Adrenal gland (tissue), 12 donors: ENCODE data around the gene KHSRP. TPM values are rescaled to one million over a fixed set of nuclear protein-coding genes. Genes with fewer than 3 reads are reported as not detected.
"Not testable (repeated sequence)": the region's sequence is repeated elsewhere in the genome, so short reads cannot be mapped to it uniquely, and the experiment has no call there.

ENCODE experiments used
- DNase-seq, 7 donors: peaks; one replicate each; pipeline ENCODE4 v3.0.0-alpha.2; 2019 to 2020
- H3K27ac ChIP-seq, 5 donors: fragments of 200-600 bp; sonication (generic) in 4 of 5; 1 replicate in 3 of 5; 2 replicates in 2 of 5; pipeline versions ENCODE4 v1.5.1 to v1.8.0; 2016 to 2020; ENCODE audit warnings: mild to moderate bottlenecking in 1 of 5
- H3K27me3 ChIP-seq: fragments of 200-600 bp; 2 replicates; pipeline ENCODE4 v1.8.0; 2021
- H3K36me3 ChIP-seq, 2 donors: fragments of 200-600 bp; replicated peaks in 1 of 2; 1 replicate in 1 of 2; 2 replicates in 1 of 2; pipeline versions ENCODE4 v1.5.1 to v1.8.0; 2018 to 2022
- H3K4me1 ChIP-seq, 2 donors: fragments of 200-600 bp; replicated peaks in 1 of 2; 1 replicate in 1 of 2; 2 replicates in 1 of 2; pipeline versions ENCODE4 v1.5.1 to v1.8.0; 2018 to 2021
- H3K4me3 ChIP-seq, 4 donors: fragments of 200-600 bp; sonication (generic) in 3 of 4; one replicate each; pipeline ENCODE4 v1.5.1; 2016 to 2018
- H3K9me3 ChIP-seq, 3 donors: fragments of 200-600 bp; sonication (generic) in 1 of 3; replicated peaks in 1 of 3; 1 replicate in 2 of 3; 2 replicates in 1 of 3; pipeline versions ENCODE4 v1.5.1 to v1.8.0; 2016 to 2021
- POLR2A ChIP-seq, 2 donors: fragments of 450-650 bp; IDR thresholded peaks; one replicate each; pipeline ENCODE4 v1.6.1; 2017; ENCODE audit warnings: antibody characterized with exemption in 2 of 2, mild to moderate bottlenecking in 2 of 2, moderate library complexity in 1 of 2
- WGBS, 4 donors: extraction: QIAGEN DNeasy Blood & Tissue Kit in 2 of 4; methylation state at CpG; one replicate each; pipeline versions ENCODE4 v1.1.5 to v1.1.7; 2013 to 2017; 5-methylcytosine and 5-hydroxymethylcytosine counted together
- intact Hi-C, 2 donors: fragments of 100-400 bp; cut with DNase I; formaldehyde crosslinking; loops; one replicate each; pipeline versions ENCODE4 v1.14.1 to v1.15.0; 2022 to 2023
- polyA plus RNA-seq, 3 donors: library from polyadenylated mRNA; stranded (reverse); fragments of 200-250 nt in 2 of 3; fragments of 350-450 nt in 1 of 3; fragmentation: Illumina TruSeq in 1 of 3; extraction: RNeasy Lipid Tissue Mini Kit (QIAGEN cat#74804) in 1 of 3; gene quantifications; one replicate each; pipeline ENCODE4 v1.2.3, GENCODE V29; 2013 to 2014
- total RNA-seq, 9 donors: library from RNA; depleted of rRNA in 4 of 9; stranded (reverse); fragments of >200 nt in 4 of 9; fragments of 120-200 nt in 1 of 9; fragmentation: NEBNext Ultra II Directional in 1 of 9; extraction: Animal tissue kit (Norgen Biotek cat#: 25700) in 1 of 9; gene quantifications; one replicate each; pipeline versions ENCODE4 v1.1.0 to v1.2.4, GENCODE V29; 2013 to 2023
- TF ChIP-seq, protein P1 (sequence below), 6 experiments: fragments of 450-650 bp in 4 of 6; fragments of 200-600 bp in 2 of 6; sonication (generic) in 1 of 6; IDR thresholded peaks; 1 replicate in 5 of 6; 2 replicates in 1 of 6; pipeline versions ENCODE4 v1.5.1 to v1.8.0; 2016 to 2021; ENCODE audit warnings: antibody characterized with exemption in 6 of 6, mild to moderate bottlenecking in 2 of 6, moderate library complexity in 1 of 6
- donor health status: healthy with polysubstance abuse.
- donor health status: Bipolar disorder and iron deficiency.
- donor health status: DM: yes; HTN: yes; CAD: no.
- donor health status: DM: no; HTN: no; CAD: no.
- donor health status: DM: no; HTN: no; CAD: no.
- donor health status: DM: yes; HTN: yes; CAD: no.

KHSRP gene
- total and polyA plus RNA-seq, 12 donors, result 44.6 to 261 (median 134) TPM

DNA sequence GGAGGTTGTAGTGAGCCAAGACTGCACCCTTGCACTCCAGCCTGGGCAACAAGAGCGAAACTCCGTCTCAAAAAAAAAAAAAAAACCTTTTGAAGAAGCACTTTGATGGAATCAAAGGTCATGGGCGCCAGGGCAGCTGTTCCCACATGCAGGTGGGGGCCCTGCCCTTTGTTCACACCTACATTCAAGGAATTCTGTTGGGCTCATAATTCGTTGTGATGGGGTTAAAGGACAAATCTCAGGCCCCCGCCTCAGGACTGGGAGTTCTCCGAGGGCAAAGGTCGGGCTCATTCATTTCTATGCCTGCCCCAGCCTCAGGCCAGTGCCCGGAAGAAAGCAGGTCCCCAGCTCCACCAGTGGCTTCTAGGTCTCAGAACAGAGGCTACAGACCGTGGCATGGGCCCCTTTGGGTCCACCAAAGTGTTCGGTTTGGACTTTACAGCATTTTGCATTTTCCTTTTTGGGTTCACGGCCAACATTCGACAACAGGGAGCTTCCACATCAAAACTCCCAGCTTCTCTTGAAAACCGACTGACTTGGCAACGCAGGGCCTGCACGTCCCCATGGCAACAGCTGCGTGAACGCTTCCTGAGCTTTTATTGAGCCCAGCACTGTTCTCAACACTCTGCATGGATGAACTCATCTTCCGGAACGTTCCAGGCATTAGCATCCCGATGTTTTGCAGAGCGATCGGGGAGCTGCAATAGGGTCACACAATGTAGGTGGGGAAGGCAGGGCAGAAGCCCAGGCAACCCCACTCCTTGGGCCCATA lies 21.6 kb downstream of the KHSRP start:
- Histone ChIP-seq H3K36me3 (no peaks in the 10 kb centered on the region), H3K4me3 (no peak overlapping the region), H3K27me3 (no peaks in the 10 kb centered on the region), H3K9me3 (no peaks in the 10 kb centered on the region), H3K4me1 (peaks cover 0 to 5% of the 10 kb centered on the region in 2 donors), H3K27ac (peak overlapping the region in 1 of 5 donors; percentile 26)
- WGBS, 4 donors, result 48 to 67% (median 60%) methylated on average over 17 to 22 of the region's 22 CpGs
- intact Hi-C loops, result no loop called here
- TF ChIP-seq, protein P1, sequence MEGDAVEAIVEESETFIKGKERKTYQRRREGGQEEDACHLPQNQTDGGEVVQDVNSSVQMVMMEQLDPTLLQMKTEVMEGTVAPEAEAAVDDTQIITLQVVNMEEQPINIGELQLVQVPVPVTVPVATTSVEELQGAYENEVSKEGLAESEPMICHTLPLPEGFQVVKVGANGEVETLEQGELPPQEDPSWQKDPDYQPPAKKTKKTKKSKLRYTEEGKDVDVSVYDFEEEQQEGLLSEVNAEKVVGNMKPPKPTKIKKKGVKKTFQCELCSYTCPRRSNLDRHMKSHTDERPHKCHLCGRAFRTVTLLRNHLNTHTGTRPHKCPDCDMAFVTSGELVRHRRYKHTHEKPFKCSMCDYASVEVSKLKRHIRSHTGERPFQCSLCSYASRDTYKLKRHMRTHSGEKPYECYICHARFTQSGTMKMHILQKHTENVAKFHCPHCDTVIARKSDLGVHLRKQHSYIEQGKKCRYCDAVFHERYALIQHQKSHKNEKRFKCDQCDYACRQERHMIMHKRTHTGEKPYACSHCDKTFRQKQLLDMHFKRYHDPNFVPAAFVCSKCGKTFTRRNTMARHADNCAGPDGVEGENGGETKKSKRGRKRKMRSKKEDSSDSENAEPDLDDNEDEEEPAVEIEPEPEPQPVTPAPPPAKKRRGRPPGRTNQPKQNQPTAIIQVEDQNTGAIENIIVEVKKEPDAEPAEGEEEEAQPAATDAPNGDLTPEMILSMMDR (IDR thresholded peaks at IDR 0.05), result no peak
- TF ChIP-seq POLR2A (IDR thresholded peaks at IDR 0.05), result no peak
- DNase-seq, result peak in 2 of 7 donors; percentile 42 to 88

DNA sequence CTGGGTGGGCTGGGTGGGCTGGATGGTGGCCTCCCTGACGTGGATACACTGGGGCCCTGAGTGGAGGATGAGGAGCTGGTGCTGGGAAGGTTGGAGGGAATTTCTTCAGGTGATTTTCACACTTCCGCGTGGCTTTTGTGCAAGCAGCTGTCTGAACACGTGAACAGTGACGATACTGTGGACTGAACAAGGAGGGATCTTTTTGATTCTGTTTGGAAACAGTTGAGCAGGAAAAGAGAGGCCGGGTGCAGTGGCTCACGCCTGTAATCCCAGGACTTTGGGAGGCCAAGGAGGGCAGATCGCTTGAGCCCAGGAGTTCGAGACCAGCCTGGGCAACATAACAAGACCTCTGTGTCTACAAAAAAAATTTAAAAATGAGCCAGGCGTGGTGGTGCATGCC lies 22.6 kb downstream of the KHSRP start:
- H3K27me3 ChIP-seq, result no peaks in the 10 kb centered on the region
- H3K27ac ChIP-seq, result no peak overlapping the region
- intact Hi-C loops, result no loop called here
- H3K4me1 ChIP-seq, result peaks cover 0 to 5% of the 10 kb centered on the region in 2 donors
- no peak for DNase-seq
- H3K9me3 ChIP-seq, result no peaks in the 10 kb centered on the region
- TF ChIP-seq, protein P1 (IDR thresholded peaks at IDR 0.05), result no peak
- no peak for TF ChIP-seq POLR2A (IDR thresholded peaks at IDR 0.05)
- no peaks in the 10 kb centered on the region for H3K36me3 ChIP-seq
- no peak overlapping the region for H3K4me3 ChIP-seq
- 82 to 93% (median 92%) methylated on average over 10 of the region's 10 CpGs for WGBS, 4 donors

DNA sequence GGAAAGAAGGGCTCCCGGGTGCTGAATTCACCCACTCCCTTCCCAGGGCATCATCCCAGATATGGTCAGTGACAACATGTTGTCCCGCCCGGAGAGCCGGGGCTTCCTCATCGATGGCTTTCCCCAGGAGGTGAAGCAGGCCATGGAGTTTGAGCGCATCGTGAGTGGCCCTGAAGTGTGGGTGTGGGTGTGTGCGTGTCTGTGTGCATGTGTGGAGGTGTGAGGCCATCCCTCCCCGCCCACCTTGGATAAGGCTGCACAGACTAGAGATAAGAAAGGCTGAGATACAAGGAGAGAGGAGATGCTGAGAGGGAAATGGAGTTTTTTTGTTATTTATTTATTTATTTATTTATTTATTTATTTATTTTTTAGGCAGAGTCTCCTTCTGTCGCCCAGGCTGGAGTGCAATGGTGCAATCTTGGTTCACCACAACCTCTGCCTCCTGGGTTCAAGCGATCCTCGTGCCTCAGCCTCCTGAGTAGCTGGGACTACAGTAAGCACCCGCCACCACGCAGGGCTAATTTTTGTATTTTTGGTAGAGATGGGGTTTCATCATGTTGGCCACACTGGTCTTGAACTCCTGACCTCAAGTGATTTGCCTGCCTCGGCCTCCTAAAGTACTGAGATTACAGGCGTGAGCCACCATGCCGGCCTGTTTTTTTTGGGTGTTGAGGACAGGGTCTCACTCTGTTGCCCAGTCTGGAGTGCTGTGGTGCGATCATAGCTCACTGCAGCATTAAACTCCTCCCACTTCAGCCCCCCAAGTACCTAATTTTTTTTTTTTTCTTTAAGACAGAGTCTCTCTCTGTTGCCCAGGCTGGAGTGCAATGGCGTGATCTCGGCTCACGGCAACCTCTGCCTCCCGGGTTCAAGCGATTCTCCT lies 24.3 kb downstream of the KHSRP start:
- H3K36me3 ChIP-seq, H3K4me3 ChIP-seq, H3K27ac ChIP-seq, H3K27me3 ChIP-seq, intact Hi-C loops, H3K9me3 ChIP-seq, H3K4me1 ChIP-seq, DNase-seq: not testable (repeated sequence)
- WGBS, 4 donors, result 82 to 91% (median 86%) methylated on average over 19 to 23 of the region's 23 CpGs

DNA sequence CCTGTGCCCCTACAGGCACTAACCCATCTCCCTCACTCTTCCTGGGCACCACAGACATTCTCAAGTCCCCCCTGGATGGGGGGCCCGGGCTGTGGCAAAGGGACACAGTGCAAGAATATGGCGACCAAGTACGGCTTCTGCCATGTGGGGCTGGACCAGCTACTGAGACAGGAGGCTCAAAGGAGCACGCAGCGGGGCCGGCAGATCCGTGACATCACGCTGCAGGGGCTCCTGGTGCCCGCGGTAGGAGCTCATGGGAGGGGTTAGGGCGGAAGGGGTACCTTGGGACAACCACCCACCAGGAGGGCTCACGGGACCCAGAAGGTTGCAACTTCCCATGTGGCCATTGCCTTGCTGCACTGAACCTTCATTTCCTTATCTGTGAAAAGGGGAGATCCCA lies 28.3 kb downstream of the KHSRP start:
- H3K27me3 ChIP-seq, result no peaks in the 10 kb centered on the region
- H3K36me3 ChIP-seq, result no peaks in the 10 kb centered on the region
- no peak for DNase-seq
- 77 to 92% (median 89%) methylated on average over 3 to 12 of the region's 12 CpGs for WGBS, 4 donors
- peaks cover 11 to 13% of the 10 kb centered on the region in 2 donors for H3K4me1 ChIP-seq
- H3K27ac ChIP-seq, result no peak overlapping the region
- H3K4me3 ChIP-seq, result no peak overlapping the region
- TF ChIP-seq, protein P1 (IDR thresholded peaks at IDR 0.05), result no peak
- TF ChIP-seq POLR2A (IDR thresholded peaks at IDR 0.05), result no peak
- intact Hi-C loops, result no loop called here
- no peaks in the 10 kb centered on the region for H3K9me3 ChIP-seq
